Measurements from ENCODE around the gene KLHL33. TPM values are rescaled to one million over a fixed set of nuclear protein-coding genes. Genes with fewer than 3 reads are reported as not detected.

KLHL33 gene
- total RNA-seq, 1 experiment from 2014 or later: not detected

DNA sequence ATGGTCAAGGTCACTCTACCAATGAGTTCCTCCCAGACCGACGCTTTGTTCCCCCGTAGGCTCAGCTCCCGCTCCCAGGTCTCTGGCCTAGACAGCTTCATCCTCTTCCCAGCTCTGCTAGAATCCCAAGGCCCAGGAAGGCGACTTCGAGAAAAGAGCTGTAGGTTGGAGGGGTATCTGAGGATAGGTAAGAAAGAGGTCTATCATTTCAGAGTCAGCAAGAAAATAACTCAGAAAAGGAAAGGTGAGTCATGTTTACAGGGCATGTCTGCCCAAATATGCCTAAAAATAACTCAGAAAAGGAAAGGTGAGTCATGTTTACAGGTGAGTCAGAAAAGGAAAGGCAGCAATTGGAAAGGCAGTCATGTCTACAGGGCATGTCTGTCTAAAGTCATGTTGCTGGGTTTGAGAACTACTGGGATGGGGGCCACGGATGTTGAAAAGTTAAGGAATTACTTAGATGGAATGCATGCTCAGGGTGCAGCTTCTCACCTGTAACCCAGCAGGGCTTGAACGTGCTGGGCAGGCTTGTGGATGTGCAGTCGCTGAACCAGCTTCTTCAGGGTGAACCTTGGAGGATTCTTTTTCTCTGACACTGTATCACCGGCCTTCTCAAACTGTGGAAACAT, 34.9 kb downstream of the KLHL33 start:
- Histone ChIP-seq H3K27me3 (ENCODE audit: control insufficient read depth, insufficient read depth, low read length) (no peaks in the 10 kb centered on the region), H3K4me1 (ENCODE audit: control insufficient read depth, insufficient read depth, low read length) (no peaks in the 10 kb centered on the region), H3K4me3 (ENCODE audit: low read depth in 2 of 2, low read length in 2 of 2) (no peak overlapping the region), H3K9me3 (ENCODE audit: control insufficient read depth, insufficient read depth, low read depth, low read length) (no peaks in the 10 kb centered on the region), H3K27ac (ENCODE audit: low read length) (no peak overlapping the region), H3K36me3 (ENCODE audit: control insufficient read depth, insufficient read depth, low read length) (no peaks in the 10 kb centered on the region)
- ChIA-PET CTCF (no interaction called here), POLR2A (no interaction called here)
- TF ChIP-seq, protein P1, sequence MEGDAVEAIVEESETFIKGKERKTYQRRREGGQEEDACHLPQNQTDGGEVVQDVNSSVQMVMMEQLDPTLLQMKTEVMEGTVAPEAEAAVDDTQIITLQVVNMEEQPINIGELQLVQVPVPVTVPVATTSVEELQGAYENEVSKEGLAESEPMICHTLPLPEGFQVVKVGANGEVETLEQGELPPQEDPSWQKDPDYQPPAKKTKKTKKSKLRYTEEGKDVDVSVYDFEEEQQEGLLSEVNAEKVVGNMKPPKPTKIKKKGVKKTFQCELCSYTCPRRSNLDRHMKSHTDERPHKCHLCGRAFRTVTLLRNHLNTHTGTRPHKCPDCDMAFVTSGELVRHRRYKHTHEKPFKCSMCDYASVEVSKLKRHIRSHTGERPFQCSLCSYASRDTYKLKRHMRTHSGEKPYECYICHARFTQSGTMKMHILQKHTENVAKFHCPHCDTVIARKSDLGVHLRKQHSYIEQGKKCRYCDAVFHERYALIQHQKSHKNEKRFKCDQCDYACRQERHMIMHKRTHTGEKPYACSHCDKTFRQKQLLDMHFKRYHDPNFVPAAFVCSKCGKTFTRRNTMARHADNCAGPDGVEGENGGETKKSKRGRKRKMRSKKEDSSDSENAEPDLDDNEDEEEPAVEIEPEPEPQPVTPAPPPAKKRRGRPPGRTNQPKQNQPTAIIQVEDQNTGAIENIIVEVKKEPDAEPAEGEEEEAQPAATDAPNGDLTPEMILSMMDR (IDR thresholded peaks at IDR 0.05): no peak
- TF ChIP-seq, protein P2, sequence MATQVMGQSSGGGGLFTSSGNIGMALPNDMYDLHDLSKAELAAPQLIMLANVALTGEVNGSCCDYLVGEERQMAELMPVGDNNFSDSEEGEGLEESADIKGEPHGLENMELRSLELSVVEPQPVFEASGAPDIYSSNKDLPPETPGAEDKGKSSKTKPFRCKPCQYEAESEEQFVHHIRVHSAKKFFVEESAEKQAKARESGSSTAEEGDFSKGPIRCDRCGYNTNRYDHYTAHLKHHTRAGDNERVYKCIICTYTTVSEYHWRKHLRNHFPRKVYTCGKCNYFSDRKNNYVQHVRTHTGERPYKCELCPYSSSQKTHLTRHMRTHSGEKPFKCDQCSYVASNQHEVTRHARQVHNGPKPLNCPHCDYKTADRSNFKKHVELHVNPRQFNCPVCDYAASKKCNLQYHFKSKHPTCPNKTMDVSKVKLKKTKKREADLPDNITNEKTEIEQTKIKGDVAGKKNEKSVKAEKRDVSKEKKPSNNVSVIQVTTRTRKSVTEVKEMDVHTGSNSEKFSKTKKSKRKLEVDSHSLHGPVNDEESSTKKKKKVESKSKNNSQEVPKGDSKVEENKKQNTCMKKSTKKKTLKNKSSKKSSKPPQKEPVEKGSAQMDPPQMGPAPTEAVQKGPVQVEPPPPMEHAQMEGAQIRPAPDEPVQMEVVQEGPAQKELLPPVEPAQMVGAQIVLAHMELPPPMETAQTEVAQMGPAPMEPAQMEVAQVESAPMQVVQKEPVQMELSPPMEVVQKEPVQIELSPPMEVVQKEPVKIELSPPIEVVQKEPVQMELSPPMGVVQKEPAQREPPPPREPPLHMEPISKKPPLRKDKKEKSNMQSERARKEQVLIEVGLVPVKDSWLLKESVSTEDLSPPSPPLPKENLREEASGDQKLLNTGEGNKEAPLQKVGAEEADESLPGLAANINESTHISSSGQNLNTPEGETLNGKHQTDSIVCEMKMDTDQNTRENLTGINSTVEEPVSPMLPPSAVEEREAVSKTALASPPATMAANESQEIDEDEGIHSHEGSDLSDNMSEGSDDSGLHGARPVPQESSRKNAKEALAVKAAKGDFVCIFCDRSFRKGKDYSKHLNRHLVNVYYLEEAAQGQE (IDR thresholded peaks at IDR 0.05; ENCODE audit: insufficient read depth in 1 of 2, low read depth in 2 of 2, low read length in 1 of 2): no peak
- TF ChIP-seq POLR2AphosphoS5 (IDR thresholded peaks at IDR 0.05; ENCODE audit: low read depth, low read length) (no peak), SIN3A (IDR thresholded peaks at IDR 0.05; ENCODE audit: borderline replicate concordance, insufficient read depth, low read depth, low read length) (no peak), TCF7L2 (IDR thresholded peaks at IDR 0.05; ENCODE audit: low read depth, low read length) (no peak)
- in situ Hi-C loops (cut with HindIII; ENCODE audit: low pct_unique_long_range_greater_than_20kb, low sequenced_read_pairs): no loop called here
- intact Hi-C loops (cut with micrococcal nuclease; ENCODE audit: unreplicated experiment): no loop called here
- DNase-seq (ENCODE audit: low read depth, low spot score): no peak
- peak; percentile 51; the same call in 1 of the 2 replicates for ATAC-seq
- BruUV-seq (replicated peaks): no TSS peak

DNA sequence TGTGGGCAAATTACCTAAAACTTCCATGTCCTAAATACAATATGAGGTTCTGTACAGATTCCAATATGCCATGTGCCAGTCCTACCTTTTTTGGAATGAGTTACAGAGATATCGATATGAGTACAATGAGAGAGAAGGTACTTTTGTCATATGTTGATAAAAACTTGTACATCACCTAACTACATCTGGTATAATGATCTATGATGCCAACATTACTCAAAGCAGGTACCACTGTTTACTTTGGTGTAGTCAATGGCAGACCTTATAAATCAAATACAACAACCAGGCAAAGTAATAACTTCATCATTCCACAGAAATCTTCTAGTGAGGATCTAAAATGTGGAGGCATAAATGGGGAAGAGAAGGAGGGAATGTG, 35.4 kb downstream of the KLHL33 start:
- TF ChIP-seq SIN3A (IDR thresholded peaks at IDR 0.05; ENCODE audit: borderline replicate concordance, insufficient read depth, low read depth, low read length) (no peak), POLR2AphosphoS5 (IDR thresholded peaks at IDR 0.05; ENCODE audit: low read depth, low read length) (no peak), TCF7L2 (IDR thresholded peaks at IDR 0.05; ENCODE audit: low read depth, low read length) (no peak)
- TF ChIP-seq, protein P2 (IDR thresholded peaks at IDR 0.05; ENCODE audit: insufficient read depth in 1 of 2, low read depth in 2 of 2, low read length in 1 of 2): no peak
- TF ChIP-seq, protein P1 (IDR thresholded peaks at IDR 0.05): no peak
- DNase-seq (ENCODE audit: low read depth, low spot score) (no peak), ATAC-seq (no peak)
- BruUV-seq (replicated peaks): no TSS peak
- POLR2A ChIA-PET: no interaction called here
- in situ Hi-C loops (cut with HindIII; ENCODE audit: low pct_unique_long_range_greater_than_20kb, low sequenced_read_pairs): no loop called here
- Histone ChIP-seq H3K36me3 (ENCODE audit: control insufficient read depth, insufficient read depth, low read length) (no peaks in the 10 kb centered on the region), H3K27me3 (ENCODE audit: control insufficient read depth, insufficient read depth, low read length) (no peaks in the 10 kb centered on the region), H3K27ac (ENCODE audit: low read length) (no peak overlapping the region), H3K4me3 (ENCODE audit: low read depth in 2 of 2, low read length in 2 of 2) (no peak overlapping the region), H3K9me3 (ENCODE audit: control insufficient read depth, insufficient read depth, low read depth, low read length) (no peaks in the 10 kb centered on the region), H3K4me1 (ENCODE audit: control insufficient read depth, insufficient read depth, low read length) (no peaks in the 10 kb centered on the region)
- CTCF ChIA-PET: no interaction called here
- intact Hi-C loops (cut with micrococcal nuclease; ENCODE audit: unreplicated experiment): no loop called here

All from Panc1 (cell line).